GM21526 (cell line): ENCODE results near the gene HOXB3.
"Not testable (repeated sequence)": the region's sequence is repeated elsewhere in the genome, so short reads cannot be mapped to it uniquely, and the experiment has no call there.

Experiments used
- ATAC-seq: cut with Tn5 transposase; IDR thresholded peaks from one replicate; pipeline ENCODE4 v1.9.1; 2021; ENCODE audit warnings: moderate library complexity; ENCODE audit not compliant: unreplicated experiment, low FRiP score

The HOXB3 gene

DNA sequence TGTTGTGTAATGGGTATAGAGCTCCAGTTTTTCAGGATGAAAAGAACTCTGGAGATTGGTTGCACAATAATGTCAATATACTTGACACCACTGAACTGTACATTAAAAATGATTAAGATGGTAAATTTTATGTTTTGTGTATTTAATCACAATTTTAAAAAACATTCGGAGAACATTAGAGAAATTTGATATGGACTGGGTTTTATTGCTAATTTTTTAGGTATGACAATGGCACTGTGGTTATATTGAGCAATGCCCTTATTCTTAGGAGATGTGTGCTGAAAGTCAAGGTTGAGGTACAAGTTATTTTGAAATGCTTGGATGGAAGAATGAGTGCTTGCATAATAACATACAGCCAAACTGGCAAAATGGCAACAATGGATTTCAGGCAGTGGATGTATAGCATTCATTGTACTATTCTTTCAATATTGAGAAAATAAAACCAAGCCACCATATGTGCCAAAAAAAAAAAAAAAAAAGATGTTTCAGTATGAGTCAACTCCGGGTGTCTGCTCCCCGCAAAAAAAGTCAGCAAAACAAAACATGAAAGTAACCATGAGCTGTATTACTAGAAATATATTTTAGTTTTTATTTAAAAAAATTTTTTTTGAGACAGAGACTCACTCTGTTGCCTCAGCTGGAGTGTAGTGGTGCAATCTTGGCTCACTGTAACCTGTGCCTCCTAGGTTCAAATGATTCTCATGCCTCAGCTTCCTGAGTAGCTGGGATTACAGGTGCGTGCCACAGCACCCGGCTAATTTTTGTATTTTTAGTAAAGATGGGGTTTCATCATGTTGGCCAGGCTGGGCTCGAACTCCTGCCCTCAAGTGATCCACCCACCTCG lies 79.1 kb downstream of the HOXB3 start:
- ATAC-seq: peak; percentile 51

- ATAC-seq: no peak
Measured at GRCh38 chr17:48510381-48510760, 79.7 kb downstream of the HOXB3 start.

DNA sequence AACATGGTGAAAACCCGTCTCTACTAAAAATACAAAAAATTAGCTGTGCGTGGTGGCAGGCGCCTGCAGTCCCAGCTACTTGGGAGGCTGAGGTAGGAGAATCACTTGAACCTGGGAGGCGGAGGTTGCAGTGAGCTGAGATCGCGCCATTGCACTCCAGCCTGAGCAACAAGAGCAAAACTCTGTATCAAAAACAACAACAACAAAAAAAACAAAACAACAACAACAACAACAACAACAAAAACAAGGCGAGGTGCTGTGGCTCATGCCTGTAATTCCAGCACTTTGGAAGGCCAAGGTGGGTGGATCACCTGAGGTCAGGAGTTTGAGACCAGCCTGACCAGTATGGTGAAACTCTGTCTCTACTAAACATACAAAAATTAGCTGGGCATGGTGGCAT lies 80.3 kb downstream of the HOXB3 start:
- not testable (repeated sequence) for ATAC-seq

DNA sequence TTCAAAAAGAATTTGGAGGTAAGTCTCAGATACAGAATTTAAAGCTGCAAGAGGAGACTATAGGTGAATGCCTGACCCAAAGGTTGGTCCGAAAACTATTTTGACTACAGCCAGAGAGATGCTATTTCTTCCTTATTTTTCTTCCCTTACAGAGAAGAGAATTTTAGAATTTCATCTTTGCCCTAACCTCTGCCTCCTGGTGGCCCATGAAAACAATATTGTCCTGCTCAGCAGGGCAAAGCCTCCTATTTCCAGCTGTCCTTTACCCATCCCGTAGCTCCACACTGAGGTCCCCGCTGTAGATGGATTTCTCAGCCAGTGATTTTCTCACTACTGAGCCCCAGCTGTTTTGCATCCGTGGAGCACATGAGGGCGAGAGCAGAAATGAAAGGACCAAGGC lies 83.8 kb downstream of the HOXB3 start:
- no peak for ATAC-seq

DNA sequence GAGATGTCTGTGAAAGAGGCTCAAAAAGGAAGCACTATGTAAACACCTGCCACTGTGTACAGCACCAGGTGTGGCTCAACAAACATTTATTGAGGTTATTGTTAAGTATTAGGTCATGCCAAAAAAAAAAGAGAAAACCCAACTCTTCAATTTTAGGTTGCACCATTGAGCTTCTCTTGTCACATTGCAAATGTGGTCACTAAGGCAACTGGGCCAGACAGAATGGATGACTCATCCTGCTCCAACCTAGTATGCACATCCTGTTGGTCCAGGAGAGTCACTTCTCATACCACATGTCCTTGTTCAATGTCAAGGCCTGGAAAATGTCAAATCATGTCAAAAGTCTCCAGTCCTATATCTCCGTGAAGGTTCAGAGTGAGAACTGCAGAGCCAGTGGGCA lies 84.3 kb downstream of the HOXB3 start:
- ATAC-seq: no peak

DNA sequence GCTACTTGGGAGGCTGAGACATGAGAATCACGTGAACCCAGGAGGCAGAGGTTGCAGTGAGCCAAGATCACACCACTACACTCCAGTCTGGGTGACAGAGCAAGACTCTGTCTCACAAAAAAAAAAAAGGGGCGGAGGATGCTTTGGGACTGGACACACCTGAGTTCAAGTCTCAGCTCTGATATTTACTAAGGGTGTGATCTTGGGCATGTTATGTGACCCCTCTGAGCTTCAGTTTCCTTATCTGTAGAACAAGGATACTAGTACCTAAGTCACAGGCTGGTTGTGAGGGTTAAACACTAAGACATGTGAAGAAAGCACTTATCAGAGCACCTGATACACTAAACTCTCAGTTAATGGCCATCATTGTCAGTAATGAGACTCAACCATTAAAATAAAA lies 85.1 kb downstream of the HOXB3 start:
- ATAC-seq: no peak

GRCh38 chr17:48503747-48504146 lies 86.3 kb downstream of the HOXB3 start:
- ATAC-seq: no peak

- no peak for ATAC-seq
Measured at GRCh38 chr17:48502901-48503300, 87.1 kb downstream of the HOXB3 start.

GRCh38 chr17:48502312-48502711 lies 87.7 kb downstream of the HOXB3 start:
- ATAC-seq: no peak

DNA sequence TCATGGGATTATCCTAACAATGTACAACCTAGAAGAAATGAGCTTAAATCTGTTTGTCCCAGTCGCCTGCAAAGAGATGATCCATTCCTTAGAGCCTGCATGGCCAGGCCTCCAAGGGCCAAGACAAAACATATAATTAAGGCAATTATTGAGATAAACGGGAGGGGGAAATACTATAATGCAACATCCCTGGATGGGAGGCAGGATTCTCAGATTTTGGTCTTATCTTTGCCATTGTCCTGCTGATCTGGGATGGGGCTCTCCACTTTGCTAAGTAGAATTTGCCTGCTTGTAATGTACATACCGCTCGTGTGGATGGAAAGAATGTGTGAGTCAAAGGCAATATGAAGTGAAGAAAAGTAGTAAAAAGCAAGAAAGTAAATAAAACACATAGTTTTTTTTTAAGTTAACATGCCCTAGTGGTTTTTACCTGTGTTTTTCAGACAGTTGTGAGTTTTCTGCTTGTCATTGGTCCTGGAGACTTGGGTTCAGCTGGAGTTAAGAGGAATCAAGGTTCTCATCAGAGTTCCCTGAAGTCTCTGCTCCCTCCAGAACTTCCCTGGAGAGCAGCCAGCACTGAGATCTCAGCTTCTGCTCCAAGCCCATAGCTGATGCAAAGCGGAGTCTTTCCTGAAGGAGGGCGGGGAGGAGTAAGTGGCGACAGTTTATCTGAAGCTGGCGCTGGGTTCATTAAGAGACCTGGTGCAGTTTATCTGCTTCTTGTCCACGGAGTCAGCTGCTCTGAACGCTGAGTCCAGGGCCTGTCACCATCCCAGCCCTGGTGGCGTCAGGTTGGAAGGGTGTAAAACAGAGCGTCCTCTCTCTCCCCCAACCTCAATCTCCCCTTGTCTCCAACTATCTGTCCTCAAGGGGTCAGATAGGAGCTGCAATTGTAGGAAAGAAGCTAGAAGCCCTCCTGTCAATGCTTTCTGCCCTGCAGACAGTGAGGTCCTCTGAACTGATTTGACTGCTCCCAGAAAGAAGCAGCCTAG lies 89.3 kb downstream of the HOXB3 start:
- ATAC-seq: no peak

DNA sequence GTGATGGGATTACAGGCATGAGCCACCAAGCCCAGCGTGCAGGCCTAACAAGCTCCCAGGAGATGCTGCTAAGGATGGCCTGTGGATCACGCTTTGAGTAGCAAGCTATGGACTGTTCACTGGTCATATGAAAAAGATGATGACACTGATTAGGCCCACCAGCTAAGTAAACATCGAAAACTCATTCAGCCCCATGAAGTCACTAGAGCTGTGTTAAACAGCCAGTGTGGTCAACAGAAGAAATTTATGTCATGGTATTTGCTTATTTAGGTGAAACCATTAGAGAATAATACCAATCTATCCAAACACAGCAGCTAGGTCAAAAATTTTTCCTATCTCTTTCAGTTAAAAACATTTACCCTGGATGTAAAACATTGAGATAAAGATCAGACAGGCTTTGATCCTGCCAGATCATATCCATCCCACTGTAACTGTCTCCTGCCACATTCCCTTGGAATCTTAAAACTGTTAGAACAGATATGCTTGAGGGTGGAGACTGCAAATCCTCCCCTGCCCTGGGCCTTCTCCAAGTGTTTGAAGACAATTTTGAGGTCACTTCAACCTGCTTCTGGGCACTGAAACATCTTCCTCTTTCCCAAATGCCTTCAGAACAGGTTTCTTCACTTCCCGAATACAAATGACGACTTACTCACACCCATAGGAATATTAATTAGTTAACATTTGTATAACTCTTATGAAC lies 90.2 kb downstream of the HOXB3 start:
- no peak for ATAC-seq

DNA sequence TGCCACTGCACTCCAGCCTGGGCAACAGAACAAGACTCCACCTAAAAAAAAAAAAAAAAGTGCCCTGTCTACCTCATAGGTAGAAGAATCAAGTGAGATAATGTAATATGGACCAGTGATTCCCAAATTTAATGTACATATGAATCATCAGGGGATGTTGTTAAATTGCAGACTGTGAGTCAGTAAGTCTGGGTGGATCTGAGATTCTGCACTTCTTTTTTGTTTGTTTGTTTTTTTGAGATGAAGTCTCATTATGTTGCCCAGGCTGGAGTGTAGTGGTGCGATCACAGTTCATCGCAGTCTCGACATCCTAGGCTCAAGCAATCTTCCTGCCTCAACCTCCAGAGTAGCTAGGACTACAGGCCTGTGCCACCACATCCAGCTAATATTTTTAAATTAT lies 90.8 kb downstream of the HOXB3 start:
- ATAC-seq: no peak
